ENCODE data around the gene SAFB2. TPM values are rescaled to one million over a fixed set of nuclear protein-coding genes. Genes with fewer than 3 reads are reported as not detected.

The SAFB2 gene
- total RNA-seq, 1 donor from 2014 or later = 37.9 TPM

DNA sequence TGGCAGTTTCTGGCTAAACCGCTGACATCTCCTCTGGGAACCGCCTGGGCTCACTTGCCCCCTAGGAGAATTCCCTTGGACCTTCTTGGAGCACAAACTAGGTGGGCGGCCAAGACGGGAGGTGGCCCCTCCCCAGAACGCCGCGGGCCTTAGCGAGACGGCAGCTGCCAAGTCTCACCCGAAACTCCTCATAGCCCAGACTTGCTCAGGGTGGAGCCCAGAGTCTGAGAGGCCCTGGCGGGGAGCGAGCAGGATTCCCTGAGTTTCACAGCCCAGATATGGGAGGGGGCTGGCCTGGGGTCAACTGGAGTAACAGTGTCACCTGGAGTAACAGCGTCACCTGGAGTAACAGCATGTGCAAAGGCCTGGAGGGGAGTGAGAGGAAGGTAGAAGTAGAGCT is 64.9 kb downstream of the SAFB2 start:
- no peak for DNase-seq (ENCODE audit: low spot score in 2 of 2)

DNA sequence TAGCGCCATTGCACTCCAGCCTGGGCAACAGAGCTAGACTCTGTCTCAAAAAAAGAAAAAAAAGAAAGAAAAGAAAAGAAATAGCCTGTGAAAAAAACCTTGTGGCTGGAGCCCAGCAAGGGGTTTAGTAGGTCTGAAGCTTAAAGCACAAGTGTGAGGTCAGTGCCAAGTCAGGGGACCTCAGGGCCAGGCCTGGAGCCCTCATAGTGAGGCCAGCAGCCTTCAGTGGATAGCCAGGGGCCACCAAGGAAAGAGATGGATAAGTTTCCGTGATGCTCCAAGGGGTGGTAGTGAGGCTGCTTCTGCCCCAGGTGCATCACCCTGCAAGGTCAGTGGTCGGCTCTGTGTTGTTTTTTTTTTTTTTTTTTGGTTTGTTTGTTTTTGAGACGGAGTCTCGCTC is 67.7 kb downstream of the SAFB2 start:
- no peak for FAIRE-seq
- no peak for DNase-seq (ENCODE audit: low spot score in 2 of 2)

More for the DNA sequence above, 64.9 kb downstream of the SAFB2 start:
- no peak for FAIRE-seq

DNA sequence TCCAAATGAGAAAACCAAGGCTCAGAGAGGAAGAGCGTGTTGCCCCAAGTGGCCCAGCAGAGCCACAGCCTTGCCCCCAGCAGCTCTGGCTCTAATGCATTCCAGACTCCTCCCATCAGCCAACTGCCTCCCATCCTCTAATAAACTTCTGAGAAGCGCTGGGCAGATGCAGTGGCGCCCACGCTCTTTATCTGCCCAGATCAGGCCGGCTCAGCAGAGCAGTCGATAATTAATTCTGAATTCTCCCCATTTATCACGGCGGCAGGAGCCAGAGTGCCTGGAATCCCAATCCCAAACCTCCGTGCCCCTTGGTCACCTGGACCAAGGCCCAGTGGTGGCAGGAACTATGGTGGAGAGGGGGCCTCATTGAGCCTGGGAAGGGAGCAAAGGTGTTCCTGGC is 68.7 kb downstream of the SAFB2 start:
- no peak for FAIRE-seq
- no peak for DNase-seq (ENCODE audit: low spot score in 2 of 2)

DNA sequence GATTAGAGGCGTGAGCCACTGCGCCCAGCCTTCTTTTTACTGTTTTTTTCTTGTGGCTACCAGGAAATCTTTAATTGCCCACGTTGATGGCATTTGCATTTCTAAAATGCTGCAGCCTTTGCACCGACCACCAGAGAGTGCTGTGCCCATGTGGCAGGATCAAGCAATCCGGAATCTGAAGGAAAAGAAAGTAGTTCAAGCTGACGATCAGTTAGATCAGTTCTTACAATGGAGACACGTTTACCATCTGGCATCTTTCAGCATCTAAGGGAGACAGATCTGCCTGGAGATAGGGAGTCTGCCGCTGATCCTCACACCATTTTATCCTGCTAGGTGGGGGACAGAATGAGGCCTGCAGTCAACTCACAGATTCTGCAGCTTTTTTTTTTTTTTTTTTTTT is 74.7 kb downstream of the SAFB2 start:
- no peak for DNase-seq (ENCODE audit: low spot score in 2 of 2)
- no peak for FAIRE-seq

DNA sequence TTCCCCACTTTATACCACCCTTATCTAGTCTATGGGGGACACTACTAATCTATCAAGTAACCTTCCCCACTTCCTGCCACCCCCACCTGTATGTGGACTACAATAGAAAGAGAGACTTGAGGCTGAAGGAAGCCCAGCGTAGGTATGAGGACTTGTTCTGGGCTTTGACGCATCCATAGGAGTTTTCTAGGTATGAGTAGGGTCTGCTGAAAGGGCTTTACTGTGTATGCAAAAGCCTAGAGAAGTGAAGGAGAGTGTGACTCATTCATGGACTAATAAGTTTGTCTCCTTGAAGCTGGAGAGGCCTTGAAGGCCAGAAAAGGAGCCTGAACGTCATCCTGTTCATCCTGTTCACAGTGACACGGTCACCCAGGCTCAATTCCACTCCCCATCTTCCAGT is 76.6 kb downstream of the SAFB2 start:
- no peak for DNase-seq (ENCODE audit: low spot score in 2 of 2)
- FAIRE-seq = no peak

DNA sequence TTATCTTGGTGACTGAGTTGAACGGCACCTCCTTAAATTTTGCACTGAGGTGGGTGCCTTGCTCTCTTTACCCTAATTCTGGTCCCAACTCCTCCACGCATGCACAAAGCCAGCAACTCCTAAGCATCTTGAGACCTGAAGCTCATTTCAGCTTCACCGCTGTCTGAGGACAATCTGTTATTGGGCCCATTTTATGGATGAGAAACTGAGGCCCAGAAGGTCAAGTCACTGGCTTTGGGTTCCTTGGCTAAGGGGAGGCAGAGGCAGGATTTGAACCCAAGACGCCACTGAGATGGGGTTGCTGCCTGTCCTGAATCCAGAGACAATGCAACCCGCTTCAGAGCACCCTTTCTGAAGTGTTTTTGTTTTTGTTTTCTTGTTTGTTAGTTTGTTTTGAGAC is 77.5 kb downstream of the SAFB2 start:
- DNase-seq (ENCODE audit: low spot score in 2 of 2) (no peak), FAIRE-seq (no peak)

DNA sequence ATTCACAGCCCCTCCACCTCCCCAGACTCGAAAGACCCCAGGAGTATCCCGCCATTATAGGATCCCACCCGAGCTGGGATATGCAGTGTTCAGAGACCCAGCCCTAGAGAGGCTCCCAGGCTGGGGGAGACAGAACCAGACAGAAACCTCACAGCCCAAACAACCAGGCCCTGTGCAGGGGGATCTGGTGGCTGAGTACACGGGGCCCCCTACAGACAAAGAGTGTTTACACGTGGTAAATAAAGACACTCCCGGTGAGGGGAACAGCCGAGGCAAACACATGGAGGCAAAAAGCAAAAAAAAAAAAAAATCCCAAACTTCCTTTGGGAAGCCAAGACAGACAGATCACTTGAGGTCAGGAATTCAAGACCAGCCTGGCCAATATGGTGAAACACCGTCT is 79.9 kb downstream of the SAFB2 start:
- DNase-seq (ENCODE audit: low spot score in 2 of 2) (no peak), FAIRE-seq (no peak)

DNA sequence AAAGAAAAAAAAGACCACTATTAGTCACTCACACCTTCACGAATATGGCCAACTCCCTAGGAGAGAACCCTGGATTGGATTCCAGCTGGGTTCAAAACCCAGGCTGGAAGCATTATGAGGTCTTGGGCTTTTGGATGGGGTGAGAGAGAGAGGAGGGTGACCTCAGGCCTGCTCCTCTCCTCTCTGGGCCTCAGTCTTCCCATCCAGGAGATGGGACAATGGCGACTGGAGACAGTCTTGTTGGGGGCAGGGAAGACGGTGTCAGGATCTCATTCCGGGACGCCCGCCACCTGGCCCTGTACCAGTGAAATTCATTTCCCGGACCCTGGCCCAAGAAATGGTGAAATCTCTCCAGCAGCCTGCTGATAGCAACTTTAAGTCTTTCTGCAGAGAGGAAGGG is 81.1 kb downstream of the SAFB2 start:
- no peak for FAIRE-seq
- DNase-seq (ENCODE audit: low spot score in 2 of 2) = no peak

DNA sequence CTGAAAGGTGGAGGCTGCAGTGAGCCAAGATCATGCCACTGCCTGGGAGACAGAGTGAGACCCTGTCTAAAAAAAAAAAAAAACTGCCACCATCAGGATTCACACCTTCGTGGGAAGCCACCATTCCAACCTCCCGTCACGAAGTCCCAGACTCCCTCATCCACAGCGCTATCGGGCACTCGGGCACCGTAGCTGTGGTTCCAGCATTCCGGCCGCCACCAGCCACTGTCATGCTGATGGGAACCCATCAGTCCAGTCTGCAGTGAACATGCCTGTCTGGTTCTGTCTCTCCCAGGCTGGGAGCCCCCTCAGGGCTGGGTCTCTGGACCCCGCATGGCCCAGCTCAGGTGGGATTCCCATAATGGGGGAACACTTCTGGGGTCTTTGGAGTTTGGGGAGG is 82.4 kb downstream of the SAFB2 start:
- FAIRE-seq (no peak), DNase-seq (ENCODE audit: low spot score in 2 of 2) (no peak)

DNA sequence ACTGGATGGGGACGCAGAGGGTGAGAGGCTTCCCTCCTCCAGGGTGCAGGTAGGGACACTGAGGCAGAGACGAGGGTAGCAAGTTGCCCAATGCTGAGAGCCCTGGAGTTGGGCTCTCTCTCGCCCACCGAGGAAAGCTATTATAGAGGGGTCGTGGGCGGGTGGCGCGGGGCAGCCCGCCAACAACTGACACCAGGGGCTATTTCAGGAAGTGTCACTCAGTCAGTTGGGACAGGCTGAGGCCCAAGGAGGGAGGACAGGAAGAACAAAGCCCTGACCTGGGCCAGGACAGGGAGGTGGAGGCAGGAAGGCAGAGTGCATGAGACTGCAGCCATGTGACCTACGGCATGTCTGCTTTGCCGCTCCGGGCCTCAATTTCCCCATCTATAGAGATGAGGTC is 84.7 kb downstream of the SAFB2 start:
- DNase-seq (ENCODE audit: low spot score in 2 of 2) (no peak), FAIRE-seq (no peak)

Small RNA genes lying within 50 kb of the gene (small RNA-seq; reads per million reads assigned to genes)
- not detected for gene SNRPEP4

Other genes starting within 250 kb of the SAFB2 start
- gene ZNRF4, start 167.4 kb downstream of the SAFB2 start, total RNA-seq = not detected
- gene TINCR, start 54.8 kb downstream of the SAFB2 start, total RNA-seq = 0.41 TPM
- 86.4 TPM for gene SAFB, start 307 bp upstream of the SAFB2 start, total RNA-seq
- 15.1 TPM for gene MICOS13, start 57.7 kb upstream of the SAFB2 start, total RNA-seq
- 27.3 TPM for gene HSD11B1L, start 58.3 kb upstream of the SAFB2 start, total RNA-seq
- 262 TPM for gene RPL36, start 67.5 kb upstream of the SAFB2 start, total RNA-seq
- 39.9 TPM for gene LONP1, start 97.4 kb upstream of the SAFB2 start, total RNA-seq
- 0.41 TPM for gene CATSPERD, start 97.9 kb upstream of the SAFB2 start, total RNA-seq
- 0.41 TPM for gene PRR22, start 162.0 kb upstream of the SAFB2 start, total RNA-seq
- 13.9 TPM for gene DUS3L, start 168.4 kb upstream of the SAFB2 start, total RNA-seq
- gene NRTN, start 182.3 kb upstream of the SAFB2 start, total RNA-seq = not detected
- not detected for gene FUT6, start 216.9 kb upstream of the SAFB2 start, total RNA-seq
- gene FUT3, start 228.7 kb upstream of the SAFB2 start, total RNA-seq = not detected
- not detected for gene FUT5, start 247.8 kb upstream of the SAFB2 start, total RNA-seq

Measured in frontal cortex (tissue), 4 donors.